HAP-1 (cell line): ENCODE results near the gene DNASE1L1.
"Not testable (repeated sequence)": the region's sequence is repeated elsewhere in the genome, so short reads cannot be mapped to it uniquely, and the experiment has no call there.

Experiments
- DNase-seq, 2 experiments: peaks; one replicate each; pipeline ENCODE4 v3.0.0-alpha.2; 2016 to 2020; ENCODE audit warnings: low spot score in 2 of 2
- H3K27me3 ChIP-seq: fragments of 250-450 bp; sonication (Bioruptor Pico); 2 replicates; pipeline ENCODE4 v1.5.1; 2020; ENCODE audit warnings: low read depth, mild to moderate bottlenecking, moderate library complexity
- H3K36me3 ChIP-seq: fragments of 250-450 bp; sonication (Bioruptor Pico); replicated peaks from 2 replicates; pipeline ENCODE4 v1.5.1; 2020; ENCODE audit warnings: mild to moderate bottlenecking
- H3K4me1 ChIP-seq: fragments of 250-450 bp; sonication (Bioruptor Pico); 2 replicates; pipeline ENCODE4 v1.5.1; 2020; ENCODE audit warnings: mild to moderate bottlenecking
- H3K4me3 ChIP-seq: fragments of 250-450 bp; sonication (Bioruptor Pico); 2 replicates; pipeline ENCODE4 v1.5.1; 2020; ENCODE audit warnings: mild to moderate bottlenecking, moderate library complexity
- H3K9me3 ChIP-seq: fragments of 250-450 bp; sonication (Bioruptor Pico); 2 replicates; pipeline ENCODE4 v1.5.1; 2020; ENCODE audit warnings: mild to moderate bottlenecking, moderate library complexity
- in situ Hi-C: fragments of 300-500 bp; cut with MboI; formaldehyde crosslinking; loops from 3 replicates; pipeline ENCODE4 v1.14.3; 2020; ENCODE audit warnings: low sequenced_read_pairs, inconsistent platforms, mixed read lengths

The DNASE1L1 gene

GRCh38 chrX:154404625-154405192, 4.3 kb downstream of the DNASE1L1 start:
- in situ Hi-C loops, result no loop called here
- Histone ChIP-seq H3K9me3 (no peaks in the 10 kb centered on the region), H3K4me1 (no peaks in the 10 kb centered on the region; the same call in 1 of the 2 replicates), H3K27me3 (no peaks in the 10 kb centered on the region), H3K4me3 (no peak overlapping the region), H3K36me3 (peaks cover 17% of the 10 kb centered on the region)
- no peak for DNase-seq

DNA sequence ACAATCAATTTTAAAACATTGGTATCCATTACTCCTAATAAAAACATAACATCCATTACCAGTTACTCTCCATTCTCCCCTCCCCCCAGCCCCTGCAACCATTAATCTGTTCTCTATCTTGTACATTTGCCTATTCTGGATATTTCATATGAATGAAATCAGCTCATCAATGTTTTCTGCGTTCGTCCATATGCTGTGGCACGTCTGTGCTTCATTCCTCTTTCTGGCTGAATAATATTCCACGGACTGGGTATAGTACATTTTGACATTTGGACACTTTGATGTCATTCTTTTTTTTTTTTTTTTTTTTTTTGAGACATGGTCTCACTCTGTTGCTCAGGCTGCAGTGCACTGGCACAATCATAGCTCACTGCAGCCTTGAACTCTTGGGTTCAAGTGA, 5.2 kb downstream of the DNASE1L1 start:
- Histone ChIP-seq H3K36me3 (peaks cover 25% of the 10 kb centered on the region), H3K9me3 (no peaks in the 10 kb centered on the region), H3K27me3 (no peaks in the 10 kb centered on the region), H3K4me3 (no peak overlapping the region), H3K4me1 (no peaks in the 10 kb centered on the region; the same call in 1 of the 2 replicates)
- no peak for DNase-seq
- in situ Hi-C loops, result no loop called here

GRCh38 chrX:154403192-154403591, 5.9 kb downstream of the DNASE1L1 start:
- DNase-seq, result no peak
- H3K27me3 ChIP-seq, result no peaks in the 10 kb centered on the region
- no peaks in the 10 kb centered on the region for H3K9me3 ChIP-seq
- peaks cover 32% of the 10 kb centered on the region for H3K36me3 ChIP-seq
- H3K4me3 ChIP-seq, result no peak overlapping the region
- H3K4me1 ChIP-seq, result no peaks in the 10 kb centered on the region; the same call in 1 of the 2 replicates
- in situ Hi-C loops, result no loop called here

DNA sequence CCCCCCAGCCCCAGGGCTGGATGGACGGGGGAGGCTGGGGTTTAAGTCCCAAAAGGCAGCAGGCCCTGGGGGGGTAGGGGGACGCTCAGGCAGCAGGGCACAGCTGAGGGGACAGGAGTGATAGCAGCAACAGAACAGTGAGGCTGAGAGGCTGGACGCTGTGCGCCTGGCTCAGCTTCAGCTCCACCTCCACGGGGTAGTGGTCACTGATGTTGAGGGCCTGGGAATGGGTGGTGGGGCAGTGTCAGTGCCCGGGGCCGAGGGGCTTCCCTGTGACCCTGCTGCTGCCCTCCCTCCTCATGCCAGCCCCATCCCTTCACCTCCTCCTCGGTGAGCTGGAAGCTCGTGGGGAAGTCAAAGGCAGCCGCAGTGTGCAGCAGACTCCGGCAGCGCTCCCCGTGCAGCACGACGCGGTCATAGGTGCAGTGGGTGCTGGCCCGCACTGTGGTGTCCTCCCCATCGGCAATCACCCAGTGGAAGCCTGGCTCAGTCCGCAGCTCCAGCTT, 6.4 kb downstream of the DNASE1L1 start:
- H3K4me3 ChIP-seq, result no peak overlapping the region

DNA sequence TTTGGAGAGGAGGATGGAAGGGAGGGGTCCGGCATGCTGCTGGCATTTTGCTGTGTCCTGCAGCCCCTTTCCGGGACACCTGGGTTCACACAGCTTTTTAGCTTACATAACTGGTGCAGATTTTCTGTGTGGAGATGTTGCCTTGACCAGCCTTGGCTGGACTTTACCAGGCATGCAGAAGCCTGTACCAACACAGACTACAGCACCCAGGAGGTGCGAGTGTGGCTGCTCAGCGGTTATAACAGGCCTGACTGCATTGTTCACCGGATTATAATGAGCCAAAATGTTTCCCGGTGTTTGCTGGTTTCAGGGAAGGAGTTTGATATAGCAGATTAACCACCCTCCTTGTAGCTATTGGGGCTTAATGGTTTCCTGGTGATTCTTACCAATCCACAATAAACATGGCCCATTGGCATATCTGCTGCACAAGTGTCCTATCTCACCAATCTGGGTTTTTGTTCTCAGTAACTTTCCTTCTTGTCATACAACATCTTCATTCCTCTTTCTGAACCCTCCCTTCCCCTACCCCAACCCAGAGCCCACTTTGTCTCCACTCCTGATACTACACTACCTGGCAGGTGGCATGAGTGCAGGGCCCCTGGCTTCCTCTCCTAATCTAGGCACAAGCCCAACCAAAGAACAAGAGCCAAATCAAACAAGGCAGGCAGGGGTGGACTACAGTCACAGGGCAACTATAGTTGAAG, 7.0 kb downstream of the DNASE1L1 start:
- Histone ChIP-seq H3K4me1 (peaks cover 4% of the 10 kb centered on the region), H3K4me3 (no peak overlapping the region), H3K36me3 (peaks cover 32% of the 10 kb centered on the region), H3K27me3 (no peaks in the 10 kb centered on the region), H3K9me3 (no peaks in the 10 kb centered on the region)
- peak; percentile 52 to 66 for DNase-seq
- in situ Hi-C loops, result no loop called here

More for the DNA sequence above, 6.4 kb downstream of the DNASE1L1 start:
- Histone ChIP-seq H3K9me3 (no peaks in the 10 kb centered on the region), H3K4me1 (peaks cover 2% of the 10 kb centered on the region), H3K36me3 (peaks cover 32% of the 10 kb centered on the region), H3K27me3 (no peaks in the 10 kb centered on the region)
- in situ Hi-C loops, result no loop called here
- peak in 1 of 2 experiments; percentile 47 for DNase-seq

- Histone ChIP-seq H3K36me3 (peaks cover 32% of the 10 kb centered on the region), H3K4me3 (no peak overlapping the region), H3K9me3 (no peaks in the 10 kb centered on the region), H3K27me3 (no peaks in the 10 kb centered on the region), H3K4me1 (peaks cover 9% of the 10 kb centered on the region)
- in situ Hi-C loops, result no loop called here
- peak; percentile 58 to 75 for DNase-seq
These were observed 7.8 kb downstream of the DNASE1L1 start for GRCh38 chrX:154401045-154401799.

- H3K4me3 ChIP-seq, result peak overlapping the region; percentile 78; the same call in 1 of the 2 replicates
- DNase-seq, H3K27me3 ChIP-seq, H3K9me3 ChIP-seq, H3K4me1 ChIP-seq, in situ Hi-C loops: not testable (repeated sequence)
- peaks cover 32% of the 10 kb centered on the region for H3K36me3 ChIP-seq
These were observed 8.7 kb downstream of the DNASE1L1 start for GRCh38 chrX:154400369-154400817.

GRCh38 chrX:154399527-154400368, 9.3 kb downstream of the DNASE1L1 start:
- peaks cover 9% of the 10 kb centered on the region for H3K4me1 ChIP-seq
- H3K9me3 ChIP-seq, result no peaks in the 10 kb centered on the region
- DNase-seq, result no peak
- in situ Hi-C loops, result loop anchor here (25.0 kb wide), 1 partner anchor 363 kb away; the partner anchor contains the start of genes DKC1 and GAB3
- peak overlapping the region; percentile 78 for H3K4me3 ChIP-seq
- H3K36me3 ChIP-seq, result peaks cover 32% of the 10 kb centered on the region
- H3K27me3 ChIP-seq, result no peaks in the 10 kb centered on the region

GRCh38 chrX:154398668-154399526, 10.2 kb downstream of the DNASE1L1 start:
- peak overlapping the region; percentile 78 for H3K4me3 ChIP-seq

GRCh38 chrX:154397888-154398667, 11.0 kb downstream of the DNASE1L1 start, which contains the start of gene RPL10:
Gene RPL10 (plus strand): TSS chrX:154398377. CDS start chrX:154398520, 143 bp downstream.
- H3K4me1 ChIP-seq, result peaks cover 9% of the 10 kb centered on the region
- peak within 1 kb of the TSS; percentile 78 for H3K4me3 ChIP-seq
- in situ Hi-C loops, result loop anchor here (25.0 kb wide), 1 partner anchor 364 kb away; the partner anchor contains the start of genes DKC1 and GAB3
- DNase-seq, result peak; percentile 97 to 99
- peaks cover 32% of the 10 kb centered on the region for H3K36me3 ChIP-seq
- no peaks in the 10 kb centered on the region for H3K9me3 ChIP-seq
- no peaks in the 10 kb centered on the region for H3K27me3 ChIP-seq

More at GRCh38 chrX:154398668-154399526, 10.2 kb downstream of the DNASE1L1 start:
- Histone ChIP-seq H3K36me3 (peaks cover 32% of the 10 kb centered on the region), H3K9me3 (no peaks in the 10 kb centered on the region), H3K27me3 (no peaks in the 10 kb centered on the region), H3K4me1 (peaks cover 9% of the 10 kb centered on the region)
- in situ Hi-C loops, result loop anchor here (25.0 kb wide), 1 partner anchor 363 kb away; the partner anchor contains the start of genes DKC1 and GAB3
- peak; percentile 66 to 91 for DNase-seq

GRCh38 chrX:154396973-154397887, 11.8 kb downstream of the DNASE1L1 start:
- H3K27me3 ChIP-seq, result no peaks in the 10 kb centered on the region
- H3K36me3 ChIP-seq, result peaks cover 32% of the 10 kb centered on the region
- in situ Hi-C loops, result loop anchor here (25.0 kb wide), 1 partner anchor 365 kb away; the partner anchor contains the start of genes DKC1 and GAB3
- DNase-seq, result peak; percentile 80 to 91
- H3K4me3 ChIP-seq, result peak overlapping the region; percentile 78
- no peaks in the 10 kb centered on the region for H3K9me3 ChIP-seq
- peaks cover 9% of the 10 kb centered on the region for H3K4me1 ChIP-seq
